GM21786 (cell line): ENCODE data around the gene SLC6A17.

ENCODE experiments used
- ATAC-seq: cut with Tn5 transposase; IDR thresholded peaks from one replicate; pipeline ENCODE4 v1.9.1; 2021; ENCODE audit not compliant: unreplicated experiment

The SLC6A17 gene

DNA sequence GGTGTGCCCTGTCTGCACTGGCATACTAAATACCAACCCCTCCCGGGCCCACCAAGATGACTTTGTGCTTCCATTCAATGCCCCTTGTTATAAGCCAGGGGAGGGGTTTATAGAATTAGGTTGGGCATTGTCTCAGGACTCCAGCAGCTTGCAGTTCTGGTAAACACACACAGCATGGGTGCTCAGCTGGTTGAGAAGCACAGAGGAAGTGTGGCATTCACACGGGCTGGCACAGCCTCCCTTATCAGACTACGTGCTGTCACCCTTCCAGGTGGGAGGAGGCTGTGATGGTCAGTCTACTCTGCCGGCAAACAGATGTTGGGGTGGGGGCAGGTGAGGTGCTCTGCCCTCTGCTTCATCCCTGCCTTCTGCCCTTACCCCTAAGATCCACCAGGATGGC lies 15.0 kb upstream of the SLC6A17 start:
- no peak for ATAC-seq

DNA sequence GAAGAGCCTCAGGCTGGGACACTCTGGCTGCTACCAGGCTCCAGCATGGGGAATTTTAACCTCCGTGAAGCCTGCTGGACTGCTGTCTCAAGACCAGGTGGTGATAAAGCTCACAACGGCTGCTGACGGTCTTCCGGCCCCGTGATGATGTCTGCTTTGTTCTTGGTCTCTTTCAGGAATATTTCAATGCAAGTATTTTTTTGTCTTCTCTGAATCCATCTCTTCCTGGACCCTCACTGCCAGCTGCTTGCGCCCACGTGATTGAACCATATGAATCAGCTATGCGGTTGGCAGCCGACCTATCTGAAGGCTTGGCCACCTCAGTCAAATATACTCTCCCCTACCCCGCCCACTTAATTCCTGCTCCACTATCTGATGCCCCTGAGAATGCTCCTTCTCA lies 14.6 kb upstream of the SLC6A17 start:
- no peak for ATAC-seq

DNA sequence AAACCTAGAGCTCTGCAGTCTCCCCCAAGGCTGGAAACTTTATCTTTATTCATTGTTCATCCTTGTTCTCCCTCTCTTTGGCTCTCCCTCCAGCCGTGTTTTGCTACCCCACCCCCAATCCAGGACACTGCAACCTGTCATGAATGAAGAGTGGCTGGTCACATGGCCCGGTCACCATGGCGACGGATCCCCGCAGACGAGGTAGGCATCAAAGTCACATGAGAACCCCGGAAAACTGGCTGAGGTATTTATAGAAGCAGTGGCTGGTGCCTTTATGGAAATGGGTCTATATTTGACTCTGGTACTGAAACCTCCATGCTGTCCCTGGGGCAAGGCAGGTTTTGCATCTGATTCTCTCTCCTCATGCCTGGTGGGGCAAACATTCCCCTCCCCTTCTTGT lies 13.4 kb upstream of the SLC6A17 start:
- ATAC-seq: no peak

DNA sequence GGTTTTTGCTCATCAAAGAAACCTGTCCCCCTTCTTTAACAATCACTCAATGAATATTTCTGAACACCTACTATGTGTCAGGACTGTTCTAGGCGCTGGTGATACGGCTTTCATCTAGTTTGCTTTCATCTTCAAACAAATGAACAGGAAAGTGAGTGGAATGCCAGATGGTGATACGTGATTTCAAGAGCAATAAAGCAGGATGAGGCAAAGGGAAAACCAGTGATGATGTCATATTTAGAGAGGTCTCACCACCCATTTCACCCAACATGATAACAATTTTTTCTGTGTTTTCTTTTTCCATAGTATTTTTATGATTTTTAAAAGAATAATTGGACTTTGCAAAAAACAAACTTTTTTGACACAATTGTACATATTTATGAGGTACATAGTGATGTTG lies 11.3 kb upstream of the SLC6A17 start:
- ATAC-seq: no peak

DNA sequence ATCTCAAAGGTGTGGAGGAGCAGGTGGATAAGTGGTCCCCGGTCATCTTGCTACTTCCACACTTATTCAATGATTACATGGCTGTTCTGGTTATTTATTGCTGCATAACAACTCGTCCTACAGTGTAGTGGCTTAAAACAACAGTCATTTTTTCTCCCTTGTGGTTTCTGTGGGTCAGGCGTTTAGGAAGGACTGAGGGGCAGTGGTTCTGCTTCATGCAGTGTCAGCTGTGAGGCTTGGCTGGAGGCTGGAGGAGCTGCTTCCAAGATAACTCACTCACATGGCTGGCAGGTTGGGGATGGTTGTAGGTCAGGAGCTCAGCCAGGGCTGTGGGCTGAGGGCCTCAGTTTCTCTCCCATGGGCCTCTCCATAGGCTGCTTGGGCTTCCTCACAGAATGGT lies 5.9 kb upstream of the SLC6A17 start:
- ATAC-seq: no peak

DNA sequence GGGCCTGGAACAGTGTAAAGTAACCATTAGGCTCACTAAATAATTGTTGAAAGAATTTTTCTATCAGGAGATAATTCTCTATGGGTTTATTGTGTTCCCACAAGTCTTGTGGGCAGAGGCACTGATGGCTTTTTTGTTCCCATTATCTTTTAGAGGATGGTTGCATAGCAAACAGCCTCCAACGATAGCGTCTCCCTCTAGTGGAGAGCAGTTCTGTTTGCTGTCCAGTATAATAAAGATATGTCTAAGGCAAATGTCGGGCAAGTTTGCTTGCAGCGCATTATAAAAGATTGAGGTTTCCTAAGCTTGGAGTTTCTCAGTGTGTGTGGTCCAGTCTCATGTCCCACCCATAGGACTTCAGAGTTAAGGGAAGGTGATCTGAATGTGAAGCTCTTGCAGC lies 1.3 kb upstream of the SLC6A17 start:
- no peak for ATAC-seq

DNA sequence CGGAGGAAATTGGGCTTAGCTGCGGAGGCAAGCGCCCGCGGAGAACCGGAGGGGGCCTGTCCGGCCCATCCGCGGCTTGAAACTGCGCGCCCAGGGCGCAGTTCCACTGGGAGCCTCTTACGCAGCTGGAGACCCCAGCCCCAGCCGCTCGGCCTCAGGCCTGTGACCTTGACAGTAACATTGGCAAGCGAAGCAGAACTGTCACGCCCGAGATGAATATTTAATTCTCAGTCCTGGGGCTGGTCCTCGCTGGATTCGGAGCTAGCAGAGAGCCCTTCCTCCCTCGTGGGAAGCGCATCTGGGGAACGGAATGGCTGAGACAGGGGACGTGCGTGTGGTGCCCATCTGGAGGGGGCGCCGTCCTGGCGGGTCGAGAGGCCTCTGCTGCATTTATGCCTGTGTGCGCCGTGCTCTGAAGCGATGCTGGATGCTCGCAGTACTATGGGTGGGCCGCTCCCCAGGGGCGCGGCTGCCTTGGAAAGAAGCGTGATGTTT lies 928 bp downstream of the SLC6A17 start:
- no peak for ATAC-seq

DNA sequence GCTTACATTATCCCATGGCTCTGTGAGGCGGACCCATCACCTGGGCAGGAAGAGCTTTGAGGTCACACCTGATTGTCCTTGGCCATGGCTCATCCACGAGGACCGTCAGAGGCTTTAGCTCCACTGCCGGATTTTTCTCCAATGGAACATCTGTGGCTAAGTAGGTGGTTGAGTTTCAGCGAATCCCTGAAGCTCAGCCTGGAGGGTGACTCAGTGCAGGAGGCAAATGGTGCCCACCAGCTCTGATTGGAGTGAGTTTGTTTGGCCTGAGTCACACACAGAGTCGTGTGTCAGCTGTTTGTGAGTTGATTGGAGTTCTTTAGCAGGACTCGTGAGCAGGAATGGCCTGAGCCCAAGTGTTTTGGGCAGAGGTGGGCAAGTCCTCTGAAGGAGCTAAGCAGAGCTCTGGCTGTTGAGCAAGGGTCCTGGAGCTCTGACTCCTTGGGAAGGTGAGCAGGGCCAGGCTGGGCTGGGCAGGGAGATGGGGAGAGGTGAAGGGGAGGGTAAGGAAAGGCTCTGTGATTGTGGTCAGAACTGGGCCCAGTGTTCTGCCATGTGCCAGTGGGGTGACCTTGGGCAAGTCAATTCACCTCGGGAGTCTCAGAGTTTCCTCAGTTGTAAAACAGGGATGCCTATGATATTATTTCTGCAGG lies 2.0 kb downstream of the SLC6A17 start:
- no peak for ATAC-seq

DNA sequence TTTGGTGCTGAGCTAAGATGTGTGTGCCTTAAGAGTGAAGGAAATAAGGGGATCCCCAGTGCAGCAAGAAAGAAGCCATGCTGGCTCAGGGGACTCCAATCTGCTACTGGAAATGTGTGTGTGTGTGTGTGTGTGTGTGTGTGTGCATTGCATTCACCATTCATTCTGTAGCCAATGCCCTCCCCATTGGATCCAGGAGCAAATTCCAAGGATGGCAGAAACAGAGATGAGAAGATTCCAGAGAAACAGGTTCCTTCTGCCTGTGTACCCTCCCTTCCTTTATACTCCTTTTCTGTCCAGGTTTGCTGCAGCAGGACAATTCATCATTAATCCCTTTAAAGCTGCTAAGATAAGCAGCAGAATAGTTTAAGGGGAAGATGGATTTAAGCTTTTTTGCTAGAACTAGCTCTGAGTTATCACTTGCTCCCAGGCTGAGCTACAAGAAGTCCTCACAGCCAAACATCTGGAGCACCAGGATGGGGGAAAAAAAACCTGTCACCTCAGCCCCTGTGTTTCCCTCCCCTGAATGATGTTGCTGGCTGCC lies 3.2 kb downstream of the SLC6A17 start:
- no peak for ATAC-seq

DNA sequence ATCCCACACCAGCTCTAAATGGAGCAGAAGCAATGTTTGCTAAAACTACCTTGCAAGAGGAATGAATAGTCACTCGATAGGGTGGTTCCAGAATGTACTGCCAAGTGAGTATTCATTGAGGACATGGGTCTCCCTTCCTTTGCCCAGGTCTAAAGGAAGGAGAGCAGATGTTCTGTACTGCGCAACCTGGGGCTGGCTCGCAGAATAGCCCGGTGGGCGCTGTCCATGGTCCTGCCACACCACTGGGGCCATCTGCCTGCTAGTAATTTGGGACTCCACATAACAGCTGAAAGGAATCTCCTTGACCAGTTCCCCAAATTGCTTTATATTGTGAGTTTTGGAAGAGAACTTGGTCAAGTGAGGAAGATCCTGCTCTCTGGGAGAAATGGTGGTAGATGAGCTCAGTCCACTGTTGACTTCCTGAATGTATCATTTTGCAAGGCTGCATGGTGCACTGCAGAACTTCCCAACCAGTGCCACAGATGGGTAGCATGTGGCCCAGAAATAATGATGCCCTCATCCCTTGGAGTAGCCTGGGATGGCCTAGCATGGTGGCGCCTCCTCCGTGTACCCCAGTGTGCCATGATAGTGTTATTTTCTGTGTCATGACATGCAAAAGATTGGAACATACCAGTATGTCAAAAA lies 5.7 kb downstream of the SLC6A17 start:
- ATAC-seq: no peak

DNA sequence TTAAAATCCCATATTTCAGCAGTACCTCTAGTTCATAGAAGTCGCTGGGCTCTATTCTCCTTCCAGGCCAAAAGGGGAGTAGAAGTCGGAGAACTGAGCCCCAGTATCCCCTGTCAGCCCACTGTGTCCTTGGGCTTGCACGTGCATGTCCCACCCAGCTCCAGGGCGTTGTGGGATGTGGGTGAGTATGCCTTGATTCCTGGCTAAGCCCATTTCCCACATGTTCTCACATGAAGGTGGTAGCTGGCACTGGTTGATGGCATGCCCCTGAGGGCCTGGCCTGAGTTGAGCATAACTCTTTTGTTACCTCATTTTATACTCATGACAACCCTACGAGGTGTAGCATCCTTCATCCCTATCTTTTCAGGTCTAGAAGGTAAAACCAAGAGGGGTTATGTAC lies 8.0 kb downstream of the SLC6A17 start:
- no peak for ATAC-seq

DNA sequence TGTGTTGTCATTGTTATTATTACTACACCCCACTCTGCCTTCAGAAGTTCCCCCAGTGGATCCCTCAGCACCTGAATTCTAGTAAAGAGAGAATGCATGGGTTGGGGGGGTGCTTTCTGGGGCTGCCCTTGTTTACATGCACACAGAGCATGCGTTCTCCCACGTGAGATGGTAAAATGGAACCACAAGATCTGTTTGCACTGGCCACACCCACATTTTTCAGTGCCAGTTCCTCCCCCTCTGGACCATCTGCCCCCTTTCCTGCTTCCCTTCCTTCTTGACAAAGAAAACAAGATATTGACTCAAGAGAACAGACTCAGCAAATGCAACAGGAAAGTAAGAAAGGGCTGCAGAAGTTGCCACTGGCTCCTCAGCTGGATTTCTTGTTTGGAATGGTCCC lies 8.9 kb downstream of the SLC6A17 start:
- no peak for ATAC-seq

DNA sequence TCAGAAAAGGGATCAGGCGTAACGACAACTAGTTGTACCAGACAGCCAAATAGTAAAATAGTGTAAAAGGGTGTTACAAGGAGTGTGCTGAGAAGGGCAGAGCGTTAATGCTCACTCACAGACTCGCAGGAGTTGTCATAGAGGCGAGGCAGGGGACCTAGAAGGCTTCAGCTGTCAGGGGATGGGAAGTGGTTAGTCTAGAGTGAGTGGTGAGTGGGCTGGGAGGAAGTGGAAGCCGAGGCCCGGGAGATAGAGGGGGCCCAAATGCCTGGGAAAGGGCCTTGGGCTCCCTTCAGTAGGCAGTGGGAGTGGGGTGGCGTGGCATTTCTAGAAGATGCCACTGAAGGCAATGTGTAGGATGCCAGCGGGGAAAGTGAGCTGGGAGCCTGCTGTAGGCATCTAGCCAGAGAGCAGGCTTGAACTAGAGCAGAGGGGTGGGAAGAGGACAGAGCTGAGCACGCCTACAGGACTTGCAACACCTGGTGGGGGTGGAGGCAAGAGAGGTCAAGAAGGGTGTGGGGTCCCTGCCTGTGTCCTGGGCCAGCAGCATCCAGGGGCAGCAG lies 10.3 kb downstream of the SLC6A17 start:
- no peak for ATAC-seq

DNA sequence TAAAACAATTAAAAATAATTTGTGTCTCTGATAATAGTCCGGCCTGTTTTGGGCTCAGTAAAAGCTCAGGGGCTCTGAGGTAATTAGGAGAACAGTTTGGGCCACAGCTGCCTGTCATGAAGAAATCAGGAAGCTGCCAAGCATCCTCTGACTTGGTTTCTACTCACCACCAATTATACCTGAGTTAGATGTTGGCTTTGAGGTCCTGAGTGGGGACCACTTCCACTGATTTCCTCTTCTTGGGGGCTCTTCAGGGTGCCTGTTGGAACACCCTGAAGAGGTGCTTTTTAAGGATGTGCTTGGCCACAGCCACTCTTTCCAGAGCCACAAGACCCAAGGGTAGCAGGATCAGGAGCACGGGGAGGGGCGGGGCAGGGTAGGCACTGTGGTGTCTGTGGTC lies 10.9 kb downstream of the SLC6A17 start:
- no peak for ATAC-seq

DNA sequence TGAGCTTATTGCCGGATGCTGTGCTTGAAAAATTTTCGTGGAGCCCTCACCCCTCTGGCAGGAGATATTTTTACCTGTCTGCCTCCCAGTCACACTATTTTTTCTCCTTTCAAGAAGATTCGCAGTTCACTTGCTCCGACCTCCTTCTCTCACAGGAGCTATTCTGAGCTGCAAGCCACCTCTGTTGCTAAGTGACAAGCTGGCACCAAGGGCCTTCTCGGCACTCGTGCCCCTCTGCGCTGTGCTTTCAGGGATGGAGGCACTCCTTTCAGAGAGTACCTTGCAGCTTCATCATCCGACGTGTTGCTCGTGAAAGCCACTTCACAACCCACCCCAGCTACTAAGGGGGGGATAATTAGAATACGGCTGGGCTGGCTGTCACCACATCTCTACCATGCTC lies 11.6 kb downstream of the SLC6A17 start:
- ATAC-seq: no peak

DNA sequence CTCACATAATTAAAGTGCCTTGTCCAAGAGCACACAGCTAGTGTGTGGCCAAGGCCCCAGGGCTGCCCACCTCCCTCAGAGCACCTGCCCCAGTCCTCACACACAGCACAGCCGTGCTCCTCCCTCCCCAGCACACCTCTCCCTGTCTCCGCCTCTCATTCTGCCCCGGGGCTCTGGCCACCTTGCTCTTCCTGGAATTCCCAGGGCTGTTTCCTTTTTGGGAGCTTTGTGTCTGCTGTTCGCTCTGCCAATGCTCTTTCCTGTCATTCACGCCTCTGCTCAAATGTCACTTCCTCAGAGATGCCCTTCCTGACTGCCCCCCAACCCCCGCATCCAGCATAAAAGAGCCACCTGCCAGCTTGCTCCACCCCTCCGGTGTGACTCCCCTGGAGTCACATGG lies 13.3 kb downstream of the SLC6A17 start:
- no peak for ATAC-seq

DNA sequence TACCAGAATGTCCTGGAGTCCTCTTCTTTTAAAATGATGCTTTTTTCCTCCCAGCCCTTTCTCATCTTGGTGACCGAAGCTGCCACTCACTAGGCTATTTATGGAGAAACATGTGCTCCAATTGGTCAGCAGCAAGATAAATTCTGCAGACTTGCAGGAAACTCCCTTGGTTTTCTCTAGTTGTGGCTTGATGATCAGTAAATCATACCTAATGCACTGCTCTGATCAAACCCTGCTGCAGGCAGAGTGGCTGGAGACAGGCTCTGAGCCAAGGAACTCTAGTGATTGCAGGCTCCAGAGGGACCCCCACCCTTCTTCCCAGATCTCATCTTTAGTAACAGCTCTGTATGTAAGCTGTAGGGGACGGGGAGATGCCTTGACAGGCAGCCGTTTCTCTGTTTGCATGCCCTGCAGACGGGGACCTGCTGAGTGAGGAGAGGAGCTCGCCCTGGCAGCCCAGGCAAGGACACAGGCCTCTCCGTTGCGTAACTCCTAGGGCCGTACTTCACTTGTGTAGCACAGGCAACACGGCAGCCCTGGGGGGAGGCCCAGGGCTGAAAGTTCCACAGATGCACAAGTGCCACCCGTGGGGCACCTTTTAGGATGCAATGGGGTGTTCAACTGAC lies 14.5 kb downstream of the SLC6A17 start:
- ATAC-seq: no peak

DNA sequence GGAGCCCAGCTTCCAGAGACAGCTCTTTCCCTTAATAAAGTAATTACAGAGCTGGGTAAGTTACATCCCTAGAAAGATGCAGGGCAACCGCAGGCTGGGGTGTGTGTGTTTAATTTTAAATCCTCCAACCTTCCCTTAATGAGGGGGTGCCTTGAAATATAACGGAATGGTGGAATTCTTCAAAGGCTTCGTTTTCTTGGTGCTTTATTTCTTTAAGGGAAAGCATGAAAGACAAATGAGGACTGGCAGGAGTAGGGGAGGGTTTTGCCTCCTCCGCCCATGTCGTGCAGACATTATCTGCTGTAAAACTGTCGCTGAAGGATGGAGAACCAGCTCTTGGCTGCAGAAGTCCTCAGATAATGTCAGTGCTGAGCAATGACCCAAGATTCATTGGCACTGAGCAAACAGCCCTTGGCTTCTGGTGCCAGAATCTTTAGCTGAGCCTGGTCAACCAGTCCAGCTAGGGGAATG lies 15.5 kb downstream of the SLC6A17 start:
- no peak for ATAC-seq

DNA sequence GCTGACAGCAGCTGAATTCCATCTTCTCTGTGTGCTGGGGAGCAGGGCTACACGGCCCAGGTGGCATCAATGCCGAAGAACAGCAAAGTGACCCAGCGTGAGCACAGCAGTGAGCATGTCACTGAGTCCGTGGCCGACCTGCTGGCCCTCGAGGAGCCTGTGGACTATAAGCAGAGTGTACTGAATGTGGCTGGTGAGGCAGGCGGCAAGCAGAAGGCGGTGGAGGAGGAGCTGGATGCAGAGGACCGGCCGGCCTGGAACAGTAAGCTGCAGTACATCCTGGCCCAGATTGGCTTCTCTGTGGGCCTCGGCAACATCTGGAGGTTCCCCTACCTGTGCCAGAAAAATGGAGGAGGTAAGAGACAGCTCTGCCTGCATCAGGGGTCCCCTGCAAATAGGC lies 16.6 kb downstream of the SLC6A17 start:
- no peak for ATAC-seq

DNA sequence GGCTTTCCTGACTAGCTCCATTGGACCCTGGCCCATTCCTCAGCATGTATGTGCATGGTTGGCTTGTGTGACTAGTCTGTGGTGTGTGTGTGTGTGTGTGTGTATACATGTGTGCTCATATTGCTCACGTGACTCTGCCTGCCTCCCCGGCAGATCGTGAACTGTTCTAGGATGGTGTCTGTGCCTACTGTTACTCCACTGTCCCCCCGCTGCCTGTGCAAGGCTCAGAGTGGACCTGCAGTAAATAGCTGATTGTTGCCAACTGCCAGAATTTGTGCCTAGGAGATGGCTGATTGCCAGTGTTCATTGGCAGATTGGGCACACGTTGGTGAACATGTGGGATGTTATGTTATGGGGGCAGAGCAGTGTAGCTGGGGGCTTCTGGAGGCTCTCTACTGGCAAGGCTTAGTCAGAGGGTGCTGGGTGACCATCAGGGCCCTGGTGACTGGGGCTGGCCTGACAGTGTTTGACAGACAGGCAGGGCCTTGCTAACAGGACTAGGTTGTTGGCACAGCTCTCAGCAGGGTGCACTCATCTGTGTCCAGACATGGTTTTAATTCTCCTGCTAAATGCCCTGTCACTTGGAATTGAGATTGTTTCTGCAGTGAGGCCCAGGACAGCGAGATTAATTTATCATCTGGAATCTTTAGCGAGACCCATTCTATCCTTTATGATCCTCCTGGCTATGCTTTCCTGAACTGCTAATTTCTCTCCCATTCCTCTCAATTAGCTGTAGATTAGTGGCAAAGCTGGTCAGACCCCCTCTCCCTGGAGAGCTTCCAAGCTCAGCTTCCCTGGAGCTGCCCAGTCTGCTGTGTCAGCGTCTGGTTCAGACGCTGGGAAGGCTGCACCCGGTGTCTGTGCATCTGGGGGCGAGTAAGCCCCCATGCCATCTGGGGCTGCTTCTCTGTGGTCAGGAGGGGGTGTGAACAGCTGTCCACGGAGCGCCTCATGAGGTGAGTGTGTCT lies 20.8 kb downstream of the SLC6A17 start:
- ATAC-seq: no peak

DNA sequence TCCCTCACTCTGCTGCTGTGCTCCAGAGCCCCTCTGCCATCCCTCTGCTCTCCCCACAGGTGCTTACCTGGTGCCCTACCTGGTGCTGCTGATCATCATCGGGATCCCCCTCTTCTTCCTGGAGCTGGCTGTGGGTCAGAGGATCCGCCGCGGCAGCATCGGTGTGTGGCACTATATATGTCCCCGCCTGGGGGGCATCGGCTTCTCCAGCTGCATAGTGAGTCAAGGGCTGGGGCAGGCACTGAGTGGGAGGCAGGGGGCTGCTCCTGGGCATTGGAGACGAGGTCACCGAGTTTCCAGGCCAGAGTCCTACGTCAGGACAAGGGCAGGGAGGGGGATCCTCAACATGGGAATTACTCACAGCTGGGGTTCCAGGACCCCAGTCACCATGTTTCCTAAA lies 21.7 kb downstream of the SLC6A17 start:
- ATAC-seq: no peak
